ENCODE data around the gene CYP2A6.

CYP2A6 gene

GRCh38 chr19:40797963-40798682 is 52.1 kb downstream of the CYP2A6 start:
- H3K4me1 ChIP-seq (ENCODE audit: insufficient read depth, low read length): peaks cover 29% of the 10 kb centered on the region
- peak overlapping the region; percentile 60 for H3K9ac ChIP-seq (ENCODE audit: low read length)
- peaks cover 6% of the 10 kb centered on the region for H3K36me3 ChIP-seq (ENCODE audit: insufficient read depth, low read length)
- H3K9me3 ChIP-seq (ENCODE audit: low read length): no peaks in the 10 kb centered on the region
- no peaks in the 10 kb centered on the region for H3K27me3 ChIP-seq (ENCODE audit: control insufficient read depth in 1 of 2, insufficient read depth in 2 of 2, low read length in 2 of 2)
- H3K27ac ChIP-seq (ENCODE audit: low read depth, low read length): peak overlapping the region; percentile 56
- peak overlapping the region; percentile 18 to 63 for H3K4me3 ChIP-seq (ENCODE audit: low read depth in 1 of 2, low read length in 2 of 2)

DNA sequence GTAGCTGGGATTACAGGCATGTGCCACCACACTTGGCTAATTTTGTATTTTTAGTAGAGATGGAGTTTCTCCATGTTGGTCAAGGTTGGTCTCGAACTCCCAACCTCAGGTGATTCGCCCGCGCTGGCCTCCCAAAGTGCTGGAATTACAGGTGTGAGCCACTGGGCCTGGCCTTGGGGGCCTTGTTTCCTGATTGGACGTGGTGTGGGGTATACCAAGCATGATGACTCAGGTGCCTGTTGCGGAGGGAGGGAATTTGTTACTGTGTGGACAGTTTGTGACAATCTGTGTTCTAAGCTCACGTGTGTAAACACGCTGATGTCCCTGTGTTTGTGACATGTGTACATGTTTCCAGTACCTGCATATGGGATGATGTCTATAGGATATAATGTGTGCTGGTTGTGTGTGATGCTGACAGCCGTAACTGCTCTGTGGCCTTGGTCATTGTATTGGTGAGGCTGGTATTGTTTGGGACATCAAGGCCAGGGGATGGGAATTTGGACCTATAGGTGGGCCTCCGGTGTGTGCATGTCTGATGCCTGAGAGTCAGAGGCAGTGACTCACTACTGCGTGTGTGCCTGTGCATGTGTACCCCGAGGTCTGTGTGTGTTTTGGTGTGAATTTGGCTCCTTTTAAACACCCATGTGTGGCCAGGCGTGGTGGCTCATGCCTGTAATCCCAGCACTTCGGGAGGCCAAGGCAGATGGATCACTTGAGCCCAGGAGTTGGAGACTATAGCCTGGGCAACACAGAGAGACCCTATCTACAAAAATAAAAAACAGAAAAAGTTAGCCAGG is 52.9 kb downstream of the CYP2A6 start:
- Histone ChIP-seq H3K4me1 (ENCODE audit: insufficient read depth, low read length) (peaks cover 21% of the 10 kb centered on the region), H3K9me3 (ENCODE audit: low read length) (no peaks in the 10 kb centered on the region), H3K27ac (ENCODE audit: low read depth, low read length) (peak overlapping the region; percentile 56), H3K4me3 (ENCODE audit: low read depth in 1 of 2, low read length in 2 of 2) (peak overlapping the region in 1 of 2 donors; percentile 63), H3K9ac (ENCODE audit: low read length) (peak overlapping the region; percentile 60), H3K36me3 (ENCODE audit: insufficient read depth, low read length) (peaks cover 6% of the 10 kb centered on the region), H3K27me3 (ENCODE audit: control insufficient read depth in 1 of 2, insufficient read depth in 2 of 2, low read length in 2 of 2) (no peaks in the 10 kb centered on the region)

Measured in muscle layer of colon (tissue), 2 donors.